D721Med (cell line): ENCODE measurements around the gene AARS2.

Experiments
- DNase-seq: peaks from one replicate; pipeline ENCODE4 v3.0.0; 2011; ENCODE audit warnings: low spot score; ENCODE audit not compliant: insufficient read length
- FAIRE-seq: peaks from 2 replicates; lab custom pipeline; 2011; peaks lifted over from hg19 to GRCh38; lab: Jason Lieb, UNC
- TF ChIP-seq, protein P1 (sequence below): IDR thresholded peaks from 2 replicates; pipeline ENCODE4 v1.5.1; 2012; ENCODE audit warnings: mild to moderate bottlenecking, control low read depth; ENCODE audit not compliant: insufficient read depth; ENCODE audit errors: missing control alignments

AARS2 gene

DNA sequence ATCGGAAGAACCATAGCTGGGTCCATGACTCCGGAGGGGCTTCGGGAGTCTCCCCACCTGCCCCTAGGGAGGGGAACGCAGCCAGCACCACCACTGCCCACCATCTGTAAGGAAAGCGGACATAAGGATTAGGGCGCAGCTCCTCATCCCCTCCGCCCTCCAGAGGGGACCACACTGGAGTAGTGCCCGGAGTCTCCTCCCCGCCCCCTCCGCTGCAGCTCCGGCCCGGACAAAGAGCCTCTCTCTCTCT is 56.4 kb downstream of the AARS2 start:
- DNase-seq (no peak), FAIRE-seq (no peak)
- TF ChIP-seq, protein P1, sequence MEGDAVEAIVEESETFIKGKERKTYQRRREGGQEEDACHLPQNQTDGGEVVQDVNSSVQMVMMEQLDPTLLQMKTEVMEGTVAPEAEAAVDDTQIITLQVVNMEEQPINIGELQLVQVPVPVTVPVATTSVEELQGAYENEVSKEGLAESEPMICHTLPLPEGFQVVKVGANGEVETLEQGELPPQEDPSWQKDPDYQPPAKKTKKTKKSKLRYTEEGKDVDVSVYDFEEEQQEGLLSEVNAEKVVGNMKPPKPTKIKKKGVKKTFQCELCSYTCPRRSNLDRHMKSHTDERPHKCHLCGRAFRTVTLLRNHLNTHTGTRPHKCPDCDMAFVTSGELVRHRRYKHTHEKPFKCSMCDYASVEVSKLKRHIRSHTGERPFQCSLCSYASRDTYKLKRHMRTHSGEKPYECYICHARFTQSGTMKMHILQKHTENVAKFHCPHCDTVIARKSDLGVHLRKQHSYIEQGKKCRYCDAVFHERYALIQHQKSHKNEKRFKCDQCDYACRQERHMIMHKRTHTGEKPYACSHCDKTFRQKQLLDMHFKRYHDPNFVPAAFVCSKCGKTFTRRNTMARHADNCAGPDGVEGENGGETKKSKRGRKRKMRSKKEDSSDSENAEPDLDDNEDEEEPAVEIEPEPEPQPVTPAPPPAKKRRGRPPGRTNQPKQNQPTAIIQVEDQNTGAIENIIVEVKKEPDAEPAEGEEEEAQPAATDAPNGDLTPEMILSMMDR, result no peak

DNA sequence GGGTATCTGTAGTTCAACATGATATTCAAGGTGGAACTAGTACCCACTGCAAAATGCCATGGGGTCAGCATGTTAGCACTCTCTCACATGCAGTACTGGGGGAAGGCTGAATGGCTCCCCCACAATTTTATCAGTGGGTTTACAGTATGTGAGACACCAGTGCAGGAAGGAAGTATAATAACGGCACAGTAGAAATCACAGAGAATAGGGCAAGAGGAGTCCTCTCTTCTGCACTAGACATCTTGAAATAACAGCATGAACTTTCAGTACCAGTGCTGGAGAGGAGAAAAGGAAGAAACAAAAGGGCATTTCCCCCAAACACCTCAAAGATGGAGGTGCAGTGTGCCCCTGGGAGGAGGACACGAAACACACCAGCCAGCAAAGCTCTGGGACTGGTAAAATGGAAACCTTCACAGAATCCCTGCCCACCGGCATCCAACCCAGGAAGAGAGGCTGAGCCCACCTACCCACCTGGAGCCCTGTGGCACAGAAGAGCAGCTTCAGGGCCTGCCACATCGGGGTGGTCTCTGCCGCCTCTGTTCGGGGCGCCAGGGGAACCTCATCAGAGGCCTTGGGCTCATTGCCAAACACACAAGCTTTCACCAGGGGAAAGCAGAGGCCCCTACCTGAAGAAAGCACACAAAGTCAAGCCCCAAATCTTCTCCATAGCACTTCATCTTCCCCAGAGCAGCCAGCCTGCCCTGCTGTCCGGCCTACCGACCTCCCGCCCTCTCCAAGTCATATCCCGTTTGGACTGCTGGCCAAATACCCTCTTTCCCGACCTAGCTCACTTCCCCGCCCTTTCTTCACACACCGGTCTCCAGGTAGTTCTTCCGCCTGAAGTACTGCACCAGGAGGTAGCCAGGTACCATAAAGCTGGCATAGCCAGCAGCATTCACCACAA is 57.0 kb downstream of the AARS2 start:
- no peak for FAIRE-seq
- TF ChIP-seq, protein P1, result no peak
- no peak for DNase-seq

DNA sequence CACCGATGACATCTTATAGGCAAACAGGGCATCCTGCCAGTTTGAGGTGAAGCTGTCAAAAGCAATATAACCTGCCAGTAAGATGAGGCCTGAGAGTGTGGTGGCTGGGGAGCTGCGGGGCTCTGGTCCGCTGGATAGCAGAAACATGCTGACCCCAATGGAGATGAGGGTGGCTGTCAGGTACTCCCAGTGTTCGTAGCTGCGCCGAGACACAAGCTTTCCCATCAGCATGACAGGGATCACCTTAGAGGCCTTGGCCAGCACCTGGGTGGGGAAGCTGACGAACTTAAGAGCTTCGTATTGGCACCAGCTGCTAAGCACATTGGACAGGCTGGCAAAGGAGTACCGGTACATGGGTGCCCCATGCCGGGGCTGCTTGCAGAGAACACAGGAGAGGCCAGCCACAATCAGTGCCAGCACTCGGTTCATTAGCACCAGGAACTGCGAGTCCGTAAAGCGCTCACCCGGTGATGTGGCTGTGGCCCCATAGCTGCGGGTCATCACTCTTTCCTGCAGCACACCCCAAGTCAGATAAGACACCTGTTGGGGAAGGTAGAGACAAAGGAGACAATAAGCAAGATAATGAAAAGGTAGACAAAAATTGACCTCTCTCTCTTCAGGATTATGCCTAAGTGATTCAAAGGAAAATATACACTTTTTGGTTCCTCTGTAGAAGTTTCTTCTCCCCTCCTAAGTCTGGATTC is 57.9 kb downstream of the AARS2 start:
- FAIRE-seq (no peak), DNase-seq (no peak)
- TF ChIP-seq, protein P1, result no peak

DNA sequence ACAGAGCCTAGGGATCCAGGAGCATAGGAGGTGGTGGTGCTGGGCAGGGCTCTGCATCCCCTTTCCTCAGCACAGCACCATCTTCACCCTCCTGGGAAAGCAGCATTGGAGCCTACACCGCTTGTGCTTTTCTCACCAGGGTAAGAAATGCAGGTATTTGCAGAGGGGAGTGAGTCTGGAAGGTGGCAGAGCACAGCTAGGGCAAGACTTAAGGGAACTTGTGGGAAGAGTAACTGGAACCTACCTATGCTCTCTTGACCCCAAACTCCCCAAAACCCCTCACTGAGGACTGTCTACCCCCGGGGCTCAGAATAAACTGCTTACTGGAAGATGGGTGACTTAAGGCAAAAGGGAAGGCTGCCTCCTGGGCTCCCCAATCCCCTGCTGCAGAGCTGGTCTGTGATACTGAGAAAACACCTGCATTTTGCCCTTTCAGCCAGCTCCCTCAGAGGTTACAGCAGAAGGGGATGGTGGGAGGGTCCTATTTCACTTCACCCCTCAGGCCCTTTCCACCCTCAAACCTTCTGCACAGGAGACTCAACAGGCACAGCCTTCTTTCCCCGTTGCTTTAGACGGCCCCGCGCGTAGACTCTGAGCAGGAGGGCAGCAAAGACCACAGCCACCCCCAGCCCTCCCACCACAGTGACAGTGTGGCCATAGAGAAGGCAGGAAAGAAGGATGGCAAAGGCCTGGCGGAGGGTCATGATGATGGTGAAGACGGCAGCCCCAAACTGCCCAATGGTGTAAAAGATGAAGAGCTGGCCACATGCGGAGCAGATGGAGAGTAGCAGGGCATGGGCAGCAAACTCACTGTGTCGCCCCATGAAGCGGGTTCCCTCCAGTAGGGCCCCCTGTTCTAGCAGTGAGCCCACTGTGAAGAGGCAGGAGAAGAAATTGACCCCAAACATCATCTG is 58.7 kb downstream of the AARS2 start:
- FAIRE-seq, result no peak

DNA sequence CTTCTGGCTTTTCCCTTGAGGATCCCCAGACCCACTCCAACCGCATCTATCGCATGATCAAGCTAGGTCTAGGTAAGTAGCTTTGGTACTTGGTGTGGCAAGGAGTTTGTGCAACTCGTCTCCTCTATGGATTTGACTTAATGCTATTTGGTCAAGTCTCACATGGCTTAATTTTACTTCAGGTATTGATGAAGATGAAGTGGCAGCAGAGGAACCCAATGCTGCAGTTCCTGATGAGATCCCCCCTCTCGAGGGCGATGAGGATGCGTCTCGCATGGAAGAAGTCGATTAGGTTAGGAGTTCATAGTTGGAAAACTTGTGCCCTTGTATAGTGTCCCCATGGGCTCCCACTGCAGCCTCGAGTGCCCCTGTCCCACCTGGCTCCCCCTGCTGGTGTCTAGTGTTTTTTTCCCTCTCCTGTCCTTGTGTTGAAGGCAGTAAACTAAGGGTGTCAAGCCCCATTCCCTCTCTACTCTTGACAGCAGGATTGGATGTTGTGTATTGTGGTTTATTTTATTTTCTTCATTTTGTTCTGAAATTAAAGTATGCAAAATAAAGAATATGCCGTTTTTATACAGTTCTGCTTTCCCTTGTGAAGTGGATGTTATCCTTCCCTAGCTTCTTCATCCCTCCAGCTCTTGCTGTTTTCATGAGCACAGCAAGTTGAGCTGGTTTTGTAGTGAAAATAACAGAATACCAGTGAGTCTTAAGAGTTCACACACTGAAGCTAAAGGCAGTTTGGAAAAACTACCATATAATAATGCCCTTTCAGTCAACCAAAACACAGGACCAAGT is 59.6 kb downstream of the AARS2 start:
- no peak for DNase-seq
- no peak for FAIRE-seq
- TF ChIP-seq, protein P1, result peak; percentile 41

More for the DNA sequence above, 58.7 kb downstream of the AARS2 start:
- no peak for DNase-seq
- TF ChIP-seq, protein P1, result no peak

DNA sequence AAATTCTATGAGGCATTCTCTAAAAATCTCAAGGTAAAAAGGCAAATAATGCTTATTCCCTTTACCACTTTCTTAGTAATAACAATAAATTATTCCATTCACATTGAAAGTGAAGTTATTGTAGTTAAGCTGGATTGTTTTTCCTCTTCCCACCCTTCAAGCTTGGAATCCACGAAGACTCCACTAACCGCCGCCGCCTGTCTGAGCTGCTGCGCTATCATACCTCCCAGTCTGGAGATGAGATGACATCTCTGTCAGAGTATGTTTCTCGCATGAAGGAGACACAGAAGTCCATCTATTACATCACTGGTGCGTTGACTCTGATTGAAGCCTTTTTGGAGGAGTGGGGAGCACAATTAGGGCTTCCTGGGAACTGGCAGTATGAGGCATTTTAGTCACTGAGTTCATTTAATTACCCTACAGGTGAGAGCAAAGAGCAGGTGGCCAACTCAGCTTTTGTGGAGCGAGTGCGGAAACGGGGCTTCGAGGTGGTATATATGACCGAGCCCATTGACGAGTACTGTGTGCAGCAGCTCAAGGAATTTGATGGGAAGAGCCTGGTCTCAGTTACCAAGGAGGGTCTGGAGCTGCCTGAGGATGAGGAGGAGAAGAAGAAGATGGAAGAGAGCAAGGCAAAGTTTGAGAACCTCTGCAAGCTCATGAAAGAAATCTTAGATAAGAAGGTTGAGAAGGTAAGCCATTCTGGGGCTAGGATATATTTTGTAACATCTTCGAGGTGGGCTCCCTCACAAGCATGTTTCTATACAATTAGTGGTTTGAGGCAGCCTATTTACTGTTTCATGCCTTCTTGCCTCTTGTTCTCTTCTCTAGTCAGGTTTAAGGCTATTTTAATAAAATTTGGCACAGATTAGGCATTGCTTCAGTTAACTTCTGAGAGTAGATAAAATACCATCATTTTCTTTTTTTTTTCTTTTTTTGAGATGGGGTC is 61.3 kb downstream of the AARS2 start:
- TF ChIP-seq, protein P1, result no peak
- FAIRE-seq, result no peak
- no peak for DNase-seq
